RKO (cell line): ENCODE results near the gene ZYX.
A peak's percentile ranks its signal among the peaks of the same experiment; 100 is the strongest.

Experiments
- DNase-seq: peaks from one replicate; pipeline ENCODE4 v3.0.0-alpha.2; 2016; ENCODE audit warnings: low spot score

ZYX gene

GRCh38 chr7:143380646-143381426 lies at the start of gene ZYX:
Gene ZYX, plus strand, starts transcription at chr7:143381345. Its CDS starts 227 bp downstream, at chr7:143381572.
- peak; percentile 97 for DNase-seq

GRCh38 chr7:143334244-143334643 lies 46.9 kb upstream of the ZYX start:
- DNase-seq = no peak

- no peak for DNase-seq
Measured at GRCh38 chr7:143337216-143337615, 43.9 kb upstream of the ZYX start.

- no peak for DNase-seq
Measured at GRCh38 chr7:143341842-143342241, 39.3 kb upstream of the ZYX start.

- no peak for DNase-seq
Measured at GRCh38 chr7:143343596-143343995, 37.5 kb upstream of the ZYX start.

- no peak for DNase-seq
Measured at GRCh38 chr7:143345428-143345900, 35.7 kb upstream of the ZYX start.

DNA sequence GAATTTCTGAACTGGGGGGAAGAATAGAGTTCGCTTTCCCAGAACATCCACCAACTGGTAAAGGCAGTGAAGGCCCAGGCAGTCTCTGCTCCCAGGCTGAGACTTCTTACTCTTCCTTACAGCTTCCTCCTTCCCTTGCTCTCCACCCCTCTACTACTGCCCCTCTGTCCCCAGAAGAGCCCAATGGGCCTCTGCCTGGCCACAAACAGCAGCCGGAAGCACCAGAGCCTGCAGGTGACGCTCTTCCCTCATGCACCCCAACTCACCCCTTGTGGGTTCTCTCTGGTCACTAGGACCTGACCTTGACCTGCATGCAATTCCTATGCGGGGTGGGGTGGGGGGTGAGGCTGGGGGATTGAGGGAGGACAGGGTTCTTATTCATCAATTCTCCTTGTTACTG lies 35.1 kb upstream of the ZYX start:
- no peak for DNase-seq

DNA sequence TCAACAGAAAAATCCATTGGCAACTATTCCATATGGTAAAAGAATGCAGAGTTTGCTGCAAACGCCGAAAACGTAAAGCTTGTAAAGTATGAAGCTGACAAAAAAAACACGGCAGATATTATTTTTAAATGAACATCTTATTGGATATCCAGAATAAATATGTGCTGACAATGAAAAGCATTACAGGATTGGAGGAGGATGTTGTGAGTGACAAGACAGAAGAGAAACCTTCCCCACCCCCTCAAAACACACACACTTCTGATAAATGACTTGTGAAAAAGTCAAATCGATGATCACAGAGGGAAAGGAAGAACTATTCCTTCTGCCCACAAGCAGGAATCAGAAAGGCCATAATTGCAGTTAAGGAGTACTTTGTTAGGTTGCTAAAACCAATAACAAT lies 33.2 kb upstream of the ZYX start:
- no peak for DNase-seq

DNA sequence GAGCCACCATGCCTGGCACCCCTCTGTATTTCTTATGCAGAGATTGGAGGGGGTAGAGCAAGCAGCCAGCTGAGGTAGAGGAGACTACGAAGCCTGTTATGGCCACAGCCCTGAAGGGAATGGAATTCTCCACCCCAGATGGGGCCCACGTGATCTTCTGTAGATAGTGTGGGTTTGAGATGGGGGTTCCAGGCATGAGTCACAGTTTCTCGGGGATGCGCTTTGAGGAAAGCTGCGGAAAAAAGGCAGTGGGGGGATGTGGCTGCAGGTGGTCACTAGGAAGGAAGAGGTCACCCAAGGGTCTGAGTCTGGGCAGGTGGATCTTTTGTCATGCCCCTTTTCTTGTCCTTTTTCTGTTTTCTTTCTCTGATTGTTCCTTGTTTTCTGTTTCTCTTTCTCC lies 30.1 kb upstream of the ZYX start:
- DNase-seq = no peak

- no peak for DNase-seq
Measured at GRCh38 chr7:143351574-143351973, 29.6 kb upstream of the ZYX start.

GRCh38 chr7:143352531-143353002 lies 28.6 kb upstream of the ZYX start:
- DNase-seq = no peak

DNA sequence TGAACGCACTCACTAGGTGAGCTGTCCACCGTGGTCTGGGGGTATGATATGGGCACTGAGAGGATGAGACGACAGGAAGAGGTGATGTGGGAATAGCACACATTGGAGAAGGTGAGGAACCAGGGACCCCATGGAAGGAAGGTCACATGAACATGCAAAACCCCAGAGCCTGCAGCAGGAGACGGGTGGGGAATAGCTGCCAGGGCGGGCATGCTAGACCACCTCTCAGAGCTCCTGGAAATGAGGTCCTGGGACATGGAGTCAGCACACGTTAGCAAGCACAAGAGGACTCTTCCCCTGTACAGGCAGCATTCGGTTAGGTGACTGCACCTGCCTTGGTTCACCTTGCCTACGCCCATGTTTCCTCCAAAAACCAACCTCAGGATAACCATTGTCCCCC lies 26.8 kb upstream of the ZYX start:
- no peak for DNase-seq

DNA sequence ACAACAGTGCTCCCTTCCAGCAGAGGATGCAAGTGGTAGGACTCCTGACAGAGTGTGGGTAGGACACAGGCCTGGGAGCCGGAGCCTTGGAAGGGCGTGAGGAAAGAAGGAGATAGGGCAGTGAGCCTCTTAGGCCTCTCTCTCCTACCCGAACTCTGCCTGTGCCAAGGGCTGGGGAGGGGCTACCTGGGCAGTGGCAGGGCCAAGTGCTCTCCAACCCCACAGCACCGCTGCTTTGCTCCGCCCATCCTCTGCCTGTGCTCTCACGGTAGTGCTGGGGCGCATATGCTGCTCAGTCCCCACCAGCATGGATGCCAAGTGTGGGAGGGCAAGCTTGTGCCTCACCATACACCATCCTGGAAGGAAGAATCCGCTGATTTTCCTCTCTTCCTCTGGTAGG lies 26.2 kb upstream of the ZYX start:
- no peak for DNase-seq

GRCh38 chr7:143355450-143356385 lies 25.4 kb upstream of the ZYX start:
- DNase-seq = no peak

GRCh38 chr7:143356414-143357050 lies 24.6 kb upstream of the ZYX start:
- DNase-seq = no peak

- DNase-seq = no peak
Measured at GRCh38 chr7:143358626-143359025, 22.5 kb upstream of the ZYX start.

DNA sequence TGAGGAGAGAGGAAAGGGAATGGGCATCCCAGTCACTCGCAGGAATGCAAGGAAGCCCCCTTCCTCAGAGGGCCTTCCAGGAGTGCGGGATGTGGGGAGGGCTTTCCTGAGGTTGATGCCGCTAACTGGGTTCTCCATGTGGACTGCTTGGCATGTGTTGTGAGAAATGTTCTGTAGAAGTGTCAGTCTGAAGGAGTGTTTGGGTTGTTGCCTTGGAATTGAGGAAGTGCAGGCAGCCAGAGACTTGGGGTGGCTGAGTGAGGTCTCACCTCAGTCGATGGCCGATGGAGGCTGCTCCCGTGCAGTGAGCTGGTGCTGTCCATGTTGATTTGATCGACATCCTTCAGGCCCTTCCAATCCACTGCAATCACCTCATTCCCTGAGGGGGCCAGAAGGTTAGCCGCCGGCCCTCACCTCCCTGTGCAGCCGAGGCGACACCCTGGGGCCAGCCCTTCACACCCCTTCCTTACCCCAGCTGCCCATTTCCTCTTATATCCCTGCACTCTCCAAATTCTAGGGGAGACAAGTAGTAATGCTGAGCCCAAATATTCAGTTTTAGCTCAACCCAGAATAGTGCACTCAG lies 21.3 kb upstream of the ZYX start:
- no peak for DNase-seq

GRCh38 chr7:143360788-143361551 lies 20.2 kb upstream of the ZYX start:
- peak; percentile 36 for DNase-seq

DNA sequence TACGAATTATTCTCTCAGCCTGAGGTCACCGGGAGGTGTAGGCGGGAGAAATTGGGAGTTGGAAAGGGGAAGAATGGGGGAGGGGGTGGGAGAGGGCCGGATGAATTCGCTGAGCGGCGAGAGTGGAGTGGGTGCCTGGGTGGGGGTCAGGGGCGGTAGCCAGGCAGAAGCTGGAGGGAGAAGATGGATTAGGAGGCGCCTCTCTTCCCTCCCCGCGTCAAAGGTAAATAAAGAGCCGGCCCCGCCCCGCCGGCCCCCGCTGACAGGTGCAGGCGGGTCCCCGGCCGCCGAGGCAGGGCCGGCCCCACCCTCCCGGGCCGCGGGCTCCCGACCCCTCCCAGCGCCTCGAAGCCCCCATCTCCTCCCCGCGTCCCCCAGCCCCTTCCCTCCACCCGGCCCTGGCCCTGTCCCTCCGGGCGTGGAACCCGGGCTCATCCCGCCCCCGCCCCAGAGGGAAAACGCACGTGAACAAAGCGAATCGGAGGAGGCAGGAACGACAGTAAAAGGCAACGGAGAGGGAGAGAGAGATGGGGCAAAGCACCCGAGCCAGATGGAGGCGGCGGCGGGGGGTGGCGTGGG lies 19.5 kb upstream of the ZYX start:
- DNase-seq = no peak

- peak; percentile 24 for DNase-seq
Measured at GRCh38 chr7:143362131-143363015, 18.8 kb upstream of the ZYX start, which contains the start of gene FAM131B. Gene FAM131B, minus strand, starts transcription at chr7:143362713. Its CDS starts 110 bp downstream, at chr7:143362603.
